T-cell (primary cell): ENCODE results near the gene FAM110D. TPM values are rescaled to one million over a fixed set of nuclear protein-coding genes. Genes with fewer than 3 reads are reported as not detected.

ENCODE experiments used
- ATAC-seq, 4 experiments: fragments of 200-7000 bp in 3 of 4; fragments of 150-1000 bp in 1 of 4; cut with Tn5 transposase; replicated peaks in 1 of 4; 1 replicate in 3 of 4; 2 replicates in 1 of 4; pipeline ENCODE4 v1.10.0; 2021; ENCODE audit warnings: moderate library complexity in 3 of 4, mild to moderate bottlenecking in 2 of 4, moderate number of reproducible peaks in 1 of 4
- CTCF ChIA-PET, 2 donors: fragments of 300-600 bp; sonication (Branson Sonifier 250); formaldehyde crosslinking; loops; one replicate each; lab custom pipeline; 2022; ENCODE audit warnings: antibody characterized with exemption in 2 of 2; lab: Charles Lee
- POLR2A ChIA-PET, 2 donors: fragments of 300-600 bp; sonication (Branson Sonifier 250); formaldehyde crosslinking; loops; one replicate each; lab custom pipeline; 2022; ENCODE audit warnings: antibody characterized with exemption in 2 of 2; lab: Charles Lee
- DNase-seq, 35 experiments: peaks; one replicate each; pipeline versions ENCODE4 v3.0.0 to v3.0.0-alpha.2; 2013 to 2023
- H3K27ac ChIP-seq: one replicate; pipeline ENCODE4 v1.5.1; 2013; ENCODE audit warnings: low read length
- H3K27me3 ChIP-seq, 2 experiments: replicated peaks in 1 of 2; 1 replicate in 1 of 2; 2 replicates in 1 of 2; pipeline versions ENCODE4 v1.6.1 to v1.7.0; 2013; ENCODE audit warnings: low read length in 1 of 2, mixed read lengths in 1 of 2; ENCODE audit not compliant: control insufficient read depth in 2 of 2, insufficient read depth in 2 of 2; ENCODE audit errors: extremely low read depth in 1 of 2
- H3K36me3 ChIP-seq, 2 donors: 1 replicate in 1 of 2; 2 replicates in 1 of 2; pipeline versions ENCODE4 v1.6.1 to v1.7.0; 2013; ENCODE audit warnings: low read length in 1 of 2; ENCODE audit not compliant: control insufficient read depth in 2 of 2, insufficient read depth in 1 of 2; ENCODE audit errors: extremely low read depth in 1 of 2
- H3K4me1 ChIP-seq, 2 experiments: 1 replicate in 1 of 2; 2 replicates in 1 of 2; pipeline versions ENCODE4 v1.6.1 to v1.7.0; 2013; ENCODE audit warnings: low read length in 2 of 2, mixed read lengths in 1 of 2; ENCODE audit not compliant: insufficient read depth in 2 of 2, control insufficient read depth in 1 of 2; ENCODE audit errors: extremely low read depth in 1 of 2
- H3K4me3 ChIP-seq, 2 donors: 1 replicate in 1 of 2; 2 replicates in 1 of 2; pipeline versions ENCODE4 v1.5.1 to v1.7.0; 2013; ENCODE audit warnings: mild to moderate bottlenecking in 2 of 2, low read length in 1 of 2, moderate library complexity in 1 of 2; ENCODE audit not compliant: control insufficient read depth in 1 of 2; ENCODE audit errors: extremely low read depth in 1 of 2
- H3K9me3 ChIP-seq: 2 replicates; pipeline ENCODE4 v1.7.0; 2013
- H3K27ac Mint-ChIP-seq, 2 donors: one replicate each; pipeline ENCODE4 v1.8.0; 2020 to 2021; ENCODE audit warnings: mild to moderate bottlenecking in 2 of 2, mixed read lengths in 2 of 2
- H3K27me3 Mint-ChIP-seq, 2 donors: one replicate each; pipeline ENCODE4 v1.8.0; 2021 to 2022; ENCODE audit warnings: mixed read lengths in 2 of 2
- H3K36me3 Mint-ChIP-seq: one replicate; pipeline ENCODE4 v1.8.0; 2021; ENCODE audit warnings: mixed read lengths
- H3K4me1 Mint-ChIP-seq, 3 donors: one replicate each; pipeline ENCODE4 v1.8.0; 2020 to 2022; ENCODE audit warnings: mixed read lengths in 3 of 3, mild to moderate bottlenecking in 1 of 3
- H3K4me3 Mint-ChIP-seq, 3 donors: one replicate each; pipeline ENCODE4 v1.8.0; 2020 to 2022; ENCODE audit warnings: mild to moderate bottlenecking in 3 of 3, mixed read lengths in 3 of 3, moderate library complexity in 3 of 3
- H3K9me3 Mint-ChIP-seq, 3 donors: one replicate each; pipeline ENCODE4 v1.8.0; 2020 to 2022; ENCODE audit warnings: mixed read lengths in 3 of 3
- WGBS: methylation state at CpG from one replicate; pipeline ENCODE4 v1.1.5; 2013; ENCODE audit warnings: missing lambda C conversion rate; ENCODE audit not compliant: insufficient coverage; 5-methylcytosine and 5-hydroxymethylcytosine counted together
- total RNA-seq, 35 experiments: library from RNA in 6 of 35; stranded (reverse) in 6 of 35; fragments of 120-200 nt in 1 of 35; gene quantifications; one replicate each; pipeline versions ENCODE4 v1.2.1 to v1.2.4 and lab custom pipeline; 2013 to 2026

The FAM110D gene
- total RNA-seq, 5 donors from 2014 or later (not counting 1 experiment from before 2014, with no cell fraction given), result 0.09 TPM; not detected in 4

DNA sequence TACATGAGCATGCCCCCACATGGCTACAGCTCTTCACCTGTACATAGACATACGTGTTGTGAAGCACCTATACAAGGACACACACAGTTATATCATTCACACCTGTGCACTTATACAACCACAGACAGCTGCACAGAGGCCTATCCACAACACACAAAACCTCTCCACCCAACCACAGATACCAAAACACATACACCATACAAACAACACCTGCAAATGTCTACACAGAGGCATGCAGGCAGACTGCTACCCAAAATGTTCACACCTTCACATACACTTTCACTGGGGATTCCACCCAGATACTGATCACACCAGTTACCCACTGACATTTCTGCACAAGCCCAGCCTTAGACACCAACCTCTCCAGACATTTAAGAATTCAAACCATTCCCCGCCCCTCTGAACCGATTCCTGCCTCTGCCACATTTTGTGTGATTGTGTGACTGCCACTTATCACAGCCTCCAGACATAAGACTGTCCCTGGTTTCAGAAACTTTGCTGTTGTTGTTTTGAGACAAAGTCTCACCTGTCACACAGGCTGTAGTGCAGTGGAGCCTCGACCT lies 7.9 kb downstream of the FAM110D start:
- Mint-ChIP-seq H3K9me3 (no peaks in the 10 kb centered on the region), H3K4me3 (no peak overlapping the region), H3K27me3 (peaks cover 9 to 16% of the 10 kb centered on the region in 2 donors), H3K4me1 (peaks cover 21 to 35% (median 31%) of the 10 kb centered on the region in 3 donors), H3K27ac (no peak overlapping the region), H3K36me3 (no peaks in the 10 kb centered on the region)
- POLR2A ChIA-PET, result no interaction called here
- ATAC-seq, result no peak
- CTCF ChIA-PET, result no interaction called here
- no peaks in the 10 kb centered on the region for H3K9me3 ChIP-seq
- H3K4me1 ChIP-seq, result peaks cover 0 to 41% of the 10 kb centered on the region in 2 experiments
- peak in 1 of 35 experiments; percentile 25 for DNase-seq
- no peaks in the 10 kb centered on the region for H3K36me3 ChIP-seq
- H3K27ac ChIP-seq, result no peak overlapping the region
- H3K27me3 ChIP-seq, result peaks cover 4 to 33% of the 10 kb centered on the region in 2 experiments
- H3K4me3 ChIP-seq, result no peak overlapping the region
- WGBS, result 60% methylated on average over 2 of the region's 4 CpGs

DNA sequence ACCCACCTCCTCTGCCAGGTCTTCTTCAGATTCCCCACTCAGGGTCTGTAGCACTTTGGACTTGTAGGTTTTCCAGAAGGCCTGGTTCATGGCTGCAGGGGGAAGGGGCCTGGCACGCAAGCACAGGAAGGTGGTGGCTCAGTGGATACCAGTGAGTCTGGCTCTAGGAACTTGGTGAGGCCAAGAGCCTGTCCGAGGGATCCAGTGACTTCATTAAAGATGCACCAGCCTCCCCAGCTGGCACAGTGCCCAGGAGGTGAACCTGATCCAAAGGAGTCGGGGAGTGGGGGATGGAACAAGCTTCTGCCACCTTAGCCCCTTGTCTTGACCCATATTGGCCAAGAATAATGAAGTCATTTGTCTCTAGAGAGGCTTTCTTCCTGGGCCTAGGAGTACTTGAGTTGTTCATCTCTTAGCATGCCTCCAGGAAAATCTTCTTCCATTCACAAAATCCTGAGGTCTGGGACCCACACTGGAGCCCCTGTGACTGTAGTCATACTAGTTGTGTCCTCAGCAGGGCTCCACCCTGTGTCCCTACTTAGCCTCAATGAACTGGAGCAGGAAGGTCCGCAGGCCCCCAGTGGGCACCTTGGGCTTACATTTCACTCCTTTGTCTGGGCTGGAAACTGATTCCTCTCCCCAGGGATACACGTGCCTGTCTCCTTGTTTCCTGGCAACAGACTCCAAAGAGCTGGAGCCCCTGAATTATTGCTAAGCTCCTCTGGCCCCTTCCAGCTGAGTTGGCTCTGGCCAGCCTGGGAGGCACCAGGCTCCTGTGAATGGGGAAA lies 9.7 kb downstream of the FAM110D start, which contains the start of gene C1orf232:
TSS of gene C1orf232 (minus strand) at position 554 of the 788 bp plus-strand sequence. CDS start at position 90, 464 bp downstream.
- Histone ChIP-seq H3K9me3 (no peaks in the 10 kb centered on the region), H3K4me1 (peaks cover 0 to 35% of the 10 kb centered on the region in 2 experiments), H3K36me3 (no peaks in the 10 kb centered on the region), H3K27me3 (peaks cover 0 to 17% of the 10 kb centered on the region in 2 experiments), H3K27ac (peak within 1 kb of the TSS; percentile 77), H3K4me3 (peak within 1 kb of the TSS; percentile 77 to 93)
- no peak for ATAC-seq
- POLR2A ChIA-PET, result no interaction called here
- DNase-seq, result no peak
- Mint-ChIP-seq H3K4me3 (peak within 1 kb of the TSS; percentile 81 to 85 (median 82)), H3K4me1 (peaks cover 15 to 30% (median 26%) of the 10 kb centered on the region in 3 donors), H3K27ac (peak within 1 kb of the TSS; percentile 66 to 79), H3K36me3 (no peaks in the 10 kb centered on the region), H3K9me3 (no peaks in the 10 kb centered on the region), H3K27me3 (peaks cover 2 to 4% of the 10 kb centered on the region in 2 donors)
- CTCF ChIA-PET, result interaction anchor here (0.6 to 1.3 kb wide), 3 partner anchors 23 to 787 kb away, joined by 3 to 7 read pairs (median 5); no protein-coding TSS in a partner anchor
- 85% methylated on average over 2 of the region's 5 CpGs for WGBS

DNA sequence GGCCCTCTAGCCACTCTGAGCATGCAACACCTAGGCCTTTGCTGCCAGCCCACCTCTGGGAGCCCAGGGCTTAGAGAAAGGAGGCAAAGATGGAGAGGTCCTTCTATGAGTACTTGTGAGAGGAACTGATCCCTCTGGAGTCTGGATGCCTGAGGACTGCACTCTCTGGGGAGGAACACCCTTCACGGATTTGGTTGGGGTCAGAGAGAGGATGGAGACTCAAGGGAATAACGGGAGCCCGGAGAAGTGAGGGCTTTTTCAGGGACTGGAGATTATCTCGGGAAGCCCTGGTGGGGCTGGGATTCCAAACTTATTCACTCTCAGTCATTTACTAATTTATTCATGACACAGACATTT lies 10.3 kb downstream of the FAM110D start:
- ChIA-PET POLR2A (no interaction called here), CTCF (interaction anchor here (0.6 to 2.2 kb wide), 11 partner anchors 17 to 788 kb away, joined by 3 to 23 read pairs (median 5); partner anchors contain the start of gene CEP85 (in 2 of the 2))
- Histone ChIP-seq H3K36me3 (no peaks in the 10 kb centered on the region), H3K27ac (no peak overlapping the region), H3K27me3 (peaks cover 0 to 12% of the 10 kb centered on the region in 2 experiments), H3K4me3 (peak overlapping the region in 1 of 2 donors; percentile 93), H3K9me3 (no peaks in the 10 kb centered on the region), H3K4me1 (peaks cover 0 to 30% of the 10 kb centered on the region in 2 experiments)
- Mint-ChIP-seq H3K27me3 (no peaks in the 10 kb centered on the region), H3K4me1 (peaks cover 11 to 30% (median 22%) of the 10 kb centered on the region in 3 donors), H3K36me3 (no peaks in the 10 kb centered on the region), H3K4me3 (peak overlapping the region; percentile 81 to 85 (median 82)), H3K27ac (peak overlapping the region; percentile 66 to 79), H3K9me3 (no peaks in the 10 kb centered on the region)
- ATAC-seq (no peak), DNase-seq (no peak)
- no CpG with 5 or more reads among the region's 4 CpGs for WGBS

DNA sequence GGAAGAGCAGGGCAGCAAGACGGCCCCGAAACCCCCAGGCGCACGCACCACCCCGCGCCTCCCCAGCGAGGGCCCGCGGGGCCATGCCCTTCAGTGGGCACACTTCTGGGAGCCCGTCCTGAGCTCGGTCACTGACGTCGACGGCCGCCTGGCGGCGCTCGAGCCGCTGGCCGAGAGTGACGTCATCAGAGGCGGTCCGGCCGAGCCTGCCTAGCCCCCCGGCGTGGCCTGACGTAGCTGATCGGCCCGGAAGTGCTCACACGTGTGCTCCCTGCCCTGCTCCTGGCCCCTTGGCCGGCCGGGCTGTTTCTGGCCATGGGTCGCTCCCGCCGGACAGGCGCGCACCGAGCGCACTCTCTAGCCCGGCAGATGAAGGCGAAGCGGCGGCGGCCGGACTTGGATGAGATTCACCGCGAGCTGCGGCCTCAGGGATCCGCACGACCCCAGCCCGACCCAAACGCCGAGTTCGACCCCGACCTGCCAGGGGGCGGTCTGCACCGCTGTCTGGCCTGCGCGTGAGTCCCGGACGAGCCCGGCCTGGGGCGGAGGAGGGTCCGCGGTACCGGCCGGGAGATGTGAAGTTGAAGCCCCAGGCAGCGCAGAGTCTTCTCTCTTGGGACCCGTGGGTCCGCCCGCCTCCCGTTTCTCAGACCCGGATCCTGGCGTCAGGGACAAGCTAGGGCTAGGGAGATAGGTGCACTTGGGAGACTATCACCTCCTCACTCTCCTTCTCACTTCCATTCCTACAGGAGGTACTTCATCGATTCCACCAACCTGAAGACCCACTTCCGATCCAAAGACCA lies 11.0 kb downstream of the FAM110D start, which contains the start of gene ZNF593:
TSS of gene ZNF593 (plus strand) at position 240 of the 803 bp plus-strand sequence. CDS start at position 316, 76 bp downstream.
- Histone ChIP-seq H3K27me3 (peaks cover 0 to 6% of the 10 kb centered on the region in 2 experiments), H3K27ac (peak within 1 kb of the TSS; percentile 77), H3K36me3 (no peaks in the 10 kb centered on the region), H3K4me1 (peaks cover 0 to 25% of the 10 kb centered on the region in 2 experiments), H3K4me3 (peak within 1 kb of the TSS; percentile 77 to 93), H3K9me3 (no peaks in the 10 kb centered on the region)
- DNase-seq (peak; percentile 48 to 87 (median 68)), ATAC-seq (peak; percentile 89 to 93 (median 92))
- POLR2A ChIA-PET, result interaction anchor here in 1 of 2 donors (0.6 to 1.1 kb wide), 2 partner anchors 14 to 53 kb away, joined by 3 to 4 read pairs; no protein-coding TSS in a partner anchor
- H3K36me3 Mint-ChIP-seq, result no peaks in the 10 kb centered on the region
- CTCF ChIA-PET, result interaction anchor here (0.6 to 2.2 kb wide), 19 partner anchors 14 to 733 kb away, joined by 3 to 23 read pairs (median 3); partner anchors contain the start of gene CEP85 (in 2 of the 2)
- peak within 1 kb of the TSS; percentile 81 to 85 (median 82) for H3K4me3 Mint-ChIP-seq
- H3K27me3 Mint-ChIP-seq, result no peaks in the 10 kb centered on the region
- under 1% methylated on average over 68 of the region's 76 CpGs for WGBS
- peaks cover 11 to 26% (median 18%) of the 10 kb centered on the region in 3 donors for H3K4me1 Mint-ChIP-seq
- peak within 1 kb of the TSS; percentile 66 to 79 for H3K27ac Mint-ChIP-seq
- no peaks in the 10 kb centered on the region for H3K9me3 Mint-ChIP-seq

DNA sequence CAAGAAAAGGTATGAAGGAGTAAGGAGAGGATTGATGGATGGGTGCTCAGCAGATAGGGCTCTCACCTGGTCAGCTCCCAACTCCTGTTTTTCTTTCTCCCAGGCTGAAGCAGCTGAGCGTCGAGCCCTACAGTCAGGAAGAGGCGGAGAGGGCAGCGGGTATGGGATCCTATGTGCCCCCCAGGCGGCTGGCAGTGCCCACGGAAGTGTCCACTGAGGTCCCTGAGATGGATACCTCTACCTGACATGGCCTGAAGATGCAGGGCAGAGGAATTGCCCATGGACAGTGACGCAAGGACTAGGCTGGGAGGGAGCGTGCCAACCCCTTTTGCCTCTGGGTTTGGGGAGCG lies 11.6 kb downstream of the FAM110D start:
- H3K27ac ChIP-seq, result peak overlapping the region; percentile 77
- peak overlapping the region; percentile 77 to 93 for H3K4me3 ChIP-seq
- ChIA-PET CTCF (interaction anchor here (0.6 to 2.2 kb wide), 13 partner anchors 13 to 734 kb away, joined by 3 to 23 read pairs (median 4); partner anchors contain the start of gene CEP85 (in 2 of the 2)), POLR2A (interaction anchor here in 1 of 2 donors (1.1 kb wide), 1 partner anchor 14 kb away, joined by 3 read pairs; no protein-coding TSS in a partner anchor)
- WGBS, result 83% methylated on average over 8 of the region's 9 CpGs
- Mint-ChIP-seq H3K4me3 (peak overlapping the region; percentile 81 to 85 (median 82)), H3K27ac (peak overlapping the region in 1 of 2 donors; percentile 66), H3K4me1 (peaks cover 11 to 21% (median 16%) of the 10 kb centered on the region in 3 donors), H3K36me3 (no peaks in the 10 kb centered on the region), H3K9me3 (no peaks in the 10 kb centered on the region), H3K27me3 (no peaks in the 10 kb centered on the region)
- ATAC-seq (no peak), DNase-seq (no peak)
- H3K36me3 ChIP-seq, result no peaks in the 10 kb centered on the region
- H3K4me1 ChIP-seq, result peaks cover 0 to 25% of the 10 kb centered on the region in 2 experiments
- peaks cover 0 to 6% of the 10 kb centered on the region in 2 experiments for H3K27me3 ChIP-seq
- H3K9me3 ChIP-seq, result no peaks in the 10 kb centered on the region
